LNCAP (cell line): Measurements from ENCODE around the gene PLXNB2.

ENCODE experiments used
- TF ChIP-seq, protein P1 (sequence below): fragments of 450-650 bp; IDR thresholded peaks from 2 replicates; pipeline ENCODE4 v1.5.1; 2017; ENCODE audit warnings: mild to moderate bottlenecking

The PLXNB2 gene

DNA sequence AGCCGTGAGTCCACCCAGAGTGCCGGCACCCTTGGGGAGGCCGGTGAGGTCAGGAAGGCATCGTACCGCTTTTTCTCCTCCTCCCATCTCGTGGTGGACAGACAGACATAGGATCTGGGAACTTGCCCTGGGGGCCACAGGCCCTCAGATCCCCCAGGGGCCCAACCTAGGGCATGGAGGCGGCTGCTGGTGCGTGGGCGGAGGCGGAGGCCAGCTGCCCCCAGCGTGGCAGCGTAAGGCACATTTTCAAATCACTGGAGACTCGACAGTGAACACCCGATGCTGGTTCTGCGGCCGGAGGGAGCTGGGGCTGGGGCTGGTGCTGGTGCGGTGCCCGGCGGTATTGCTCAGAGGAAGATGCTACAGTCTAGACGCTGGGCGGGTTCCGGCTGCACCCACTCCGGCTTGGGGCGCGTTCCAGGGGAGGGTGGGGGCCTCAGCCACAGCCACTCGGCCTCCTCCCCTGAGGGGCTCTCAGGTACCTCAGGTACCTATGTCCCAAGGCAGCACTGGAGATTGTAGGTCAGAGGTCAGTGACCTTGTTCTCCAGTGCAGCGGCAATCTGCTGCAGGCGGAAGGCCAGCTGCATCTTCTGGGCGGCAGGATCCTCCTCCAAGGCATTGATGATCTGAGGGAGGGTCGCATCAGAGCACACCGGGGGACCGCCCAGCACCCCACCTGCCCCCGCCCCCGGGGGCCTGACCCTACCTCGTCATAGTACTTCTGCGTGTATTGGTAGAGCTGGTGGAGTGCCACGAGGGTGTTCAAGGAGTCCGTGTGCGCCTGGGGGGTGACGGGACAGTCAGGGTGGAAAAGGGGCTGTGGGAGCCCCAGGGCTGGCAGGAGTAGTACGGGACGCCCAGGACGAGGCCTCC lies 32.0 kb downstream of the PLXNB2 start:
- TF ChIP-seq, protein P1, sequence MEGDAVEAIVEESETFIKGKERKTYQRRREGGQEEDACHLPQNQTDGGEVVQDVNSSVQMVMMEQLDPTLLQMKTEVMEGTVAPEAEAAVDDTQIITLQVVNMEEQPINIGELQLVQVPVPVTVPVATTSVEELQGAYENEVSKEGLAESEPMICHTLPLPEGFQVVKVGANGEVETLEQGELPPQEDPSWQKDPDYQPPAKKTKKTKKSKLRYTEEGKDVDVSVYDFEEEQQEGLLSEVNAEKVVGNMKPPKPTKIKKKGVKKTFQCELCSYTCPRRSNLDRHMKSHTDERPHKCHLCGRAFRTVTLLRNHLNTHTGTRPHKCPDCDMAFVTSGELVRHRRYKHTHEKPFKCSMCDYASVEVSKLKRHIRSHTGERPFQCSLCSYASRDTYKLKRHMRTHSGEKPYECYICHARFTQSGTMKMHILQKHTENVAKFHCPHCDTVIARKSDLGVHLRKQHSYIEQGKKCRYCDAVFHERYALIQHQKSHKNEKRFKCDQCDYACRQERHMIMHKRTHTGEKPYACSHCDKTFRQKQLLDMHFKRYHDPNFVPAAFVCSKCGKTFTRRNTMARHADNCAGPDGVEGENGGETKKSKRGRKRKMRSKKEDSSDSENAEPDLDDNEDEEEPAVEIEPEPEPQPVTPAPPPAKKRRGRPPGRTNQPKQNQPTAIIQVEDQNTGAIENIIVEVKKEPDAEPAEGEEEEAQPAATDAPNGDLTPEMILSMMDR, result no peak

DNA sequence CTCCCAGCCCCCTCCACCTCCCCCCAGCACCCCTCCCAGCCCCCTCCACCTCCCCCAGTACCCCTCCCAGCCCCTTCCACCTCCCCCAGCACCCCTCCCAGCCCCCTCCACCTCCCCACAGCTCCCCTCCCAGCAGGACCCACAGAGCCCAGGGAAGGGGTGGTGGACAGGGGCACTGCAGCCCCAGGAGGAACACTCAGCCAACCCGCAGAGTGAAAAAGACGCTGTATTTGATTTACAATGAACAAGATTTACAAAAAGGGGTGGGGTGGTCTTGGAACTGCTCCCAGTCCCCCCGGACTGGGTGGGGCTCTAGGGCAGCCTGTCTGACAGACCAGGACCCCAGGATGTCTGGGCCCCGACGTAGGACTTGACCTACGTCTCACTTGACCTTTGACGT lies 32.7 kb downstream of the PLXNB2 start:
- TF ChIP-seq, protein P1, result no peak

DNA sequence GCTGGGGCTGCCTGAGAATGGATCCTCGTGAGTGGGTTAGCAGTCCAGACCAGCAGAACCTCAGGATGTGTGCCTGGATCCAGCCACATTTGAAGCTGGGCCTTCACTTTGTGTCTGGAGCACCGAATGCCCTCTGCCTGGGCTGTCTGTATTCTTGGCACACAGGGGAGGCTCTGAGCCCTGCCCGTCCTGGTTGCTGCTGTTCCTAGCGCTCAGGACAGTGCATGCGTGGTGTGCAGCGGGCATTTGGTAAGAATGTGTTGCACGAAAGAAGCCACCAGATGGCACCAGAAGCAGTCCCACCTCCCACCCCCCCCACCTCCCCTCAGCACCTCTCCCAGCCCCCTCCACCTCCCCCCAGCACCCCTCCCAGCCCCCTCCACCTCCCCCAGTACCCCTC lies 33.1 kb downstream of the PLXNB2 start:
- TF ChIP-seq, protein P1, result peak; percentile 32; the same call in 1 of the 2 replicates

GRCh38 chr22:50272044-50272802 lies 35.2 kb downstream of the PLXNB2 start:
- TF ChIP-seq, protein P1, result no peak

DNA sequence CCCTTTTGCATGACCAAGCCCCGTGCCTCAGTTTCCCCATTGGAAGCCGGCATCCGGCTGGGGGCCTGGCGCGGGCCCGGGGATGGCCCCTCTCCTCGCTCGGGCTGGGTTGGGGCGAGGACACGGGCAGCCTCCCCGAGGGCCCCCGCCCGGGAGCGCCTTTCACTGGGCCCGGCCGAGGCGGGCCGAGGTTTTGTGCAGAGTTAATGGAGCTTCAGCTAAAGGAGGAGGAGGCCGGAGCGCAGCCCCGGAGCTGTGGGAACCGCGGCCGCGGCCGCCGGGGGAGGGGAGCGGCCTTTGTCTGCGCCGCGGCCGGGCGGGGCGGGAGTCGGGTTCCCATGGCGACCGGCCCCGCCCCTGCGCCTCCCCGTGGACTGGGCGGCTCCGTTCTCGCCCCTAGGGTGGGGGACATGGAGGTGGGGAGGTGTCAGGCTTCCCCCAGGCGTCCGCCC lies 35.9 kb downstream of the PLXNB2 start:
- TF ChIP-seq, protein P1, result no peak

GRCh38 chr22:50270666-50271394 lies 36.6 kb downstream of the PLXNB2 start:
- TF ChIP-seq, protein P1, result no peak

DNA sequence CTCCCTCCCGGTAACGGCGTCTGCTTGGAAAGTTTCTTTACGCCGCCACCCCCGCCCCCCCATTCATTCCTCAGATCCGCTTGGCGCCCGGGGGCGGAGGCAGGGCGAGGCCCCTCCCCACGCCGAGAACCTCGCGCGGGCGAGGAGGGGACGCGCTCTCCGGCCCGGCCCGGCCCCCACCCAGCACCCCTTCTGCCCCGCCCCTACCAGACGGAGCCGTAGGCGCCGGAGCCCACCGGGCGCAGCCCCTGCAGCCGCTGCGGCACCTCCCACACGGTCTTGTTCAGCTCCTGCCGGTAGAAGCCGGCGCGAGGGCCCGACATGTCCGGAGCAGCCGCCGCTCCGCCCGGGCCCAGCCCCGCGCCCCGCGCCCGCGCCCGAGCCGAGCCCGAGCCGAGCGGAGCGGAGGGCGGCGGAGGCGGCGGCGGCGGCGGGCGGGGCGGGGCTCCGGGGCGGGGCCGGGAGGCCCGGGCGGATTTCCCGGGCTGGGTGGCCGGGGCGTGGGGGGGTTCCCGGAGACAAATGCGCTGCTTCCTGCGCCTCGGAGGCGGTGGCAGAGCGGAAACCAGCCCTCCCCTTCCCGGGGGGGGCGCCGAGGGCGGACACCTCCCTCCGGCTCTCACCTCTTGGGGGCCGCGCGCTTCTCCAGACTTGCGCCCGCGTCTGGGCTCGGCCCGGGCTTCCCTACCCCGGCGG lies 37.3 kb downstream of the PLXNB2 start, which contains the start of gene MAPK11:
Gene MAPK11, minus strand, starts transcription at position 411 of the 696 bp plus-strand sequence. Its CDS starts 88 bp downstream, at position 323.
- TF ChIP-seq, protein P1, result no peak
